HepG2 (cell line): ENCODE measurements around the gene CACTIN. TPM values are rescaled to one million over a fixed set of nuclear protein-coding genes. Genes with fewer than 3 reads are reported as not detected.

Experiments used
- DNMT1 ChIP-seq: sonication (generic); formaldehyde crosslinking; IDR thresholded peaks from 2 replicates; pipeline ENCODE4 v1.5.1; 2020; ENCODE audit warnings: mild to moderate bottlenecking, missing genetic modification reagents
- GABPB1 ChIP-seq: IDR thresholded peaks from 2 replicates; pipeline ENCODE4 v1.6.1; 2016; ENCODE audit warnings: mild to moderate bottlenecking, missing genetic modification reagents, moderate library complexity, missing compliant biosample characterization
- MED1 ChIP-seq: sonication (generic); formaldehyde crosslinking; IDR thresholded peaks from 2 replicates; pipeline ENCODE4 v1.4.0; 2020; ENCODE audit warnings: missing genetic modification reagents
- NFIB ChIP-seq: sonication (generic); formaldehyde crosslinking; IDR thresholded peaks from 2 replicates; pipeline ENCODE4 v1.9.0; 2021; ENCODE audit warnings: missing genetic modification reagents, mild to moderate bottlenecking, borderline replicate concordance
- PAX8 ChIP-seq: sonication (generic); formaldehyde crosslinking; IDR thresholded peaks from 2 replicates; pipeline ENCODE4 v1.8.0; 2022; ENCODE audit warnings: mild to moderate bottlenecking, missing genetic modification reagents, borderline replicate concordance
- POLR2G ChIP-seq: fragments of 200-400 bp; formaldehyde crosslinking; IDR thresholded peaks from 2 replicates; pipeline ENCODE4 v1.6.1; 2018; ENCODE audit warnings: mild to moderate bottlenecking, low read depth, low read length, moderate library complexity
- RARA ChIP-seq: IDR thresholded peaks from 2 replicates; pipeline ENCODE4 v1.6.1; 2016; ENCODE audit warnings: missing genetic modification reagents, missing compliant biosample characterization
- RFX1 ChIP-seq: fragments of 450-650 bp; IDR thresholded peaks from 2 replicates; pipeline ENCODE4 v1.6.1; 2017
- SALL2 ChIP-seq: sonication (generic); formaldehyde crosslinking; IDR thresholded peaks from 2 replicates; pipeline ENCODE4 v1.8.1; 2023; ENCODE audit warnings: mild to moderate bottlenecking, missing genetic modification reagents, inconsistent platforms
- SNAPC2 ChIP-seq: sonication (generic); formaldehyde crosslinking; IDR thresholded peaks from 2 replicates; pipeline ENCODE4 v1.8.1; 2022; ENCODE audit warnings: mild to moderate bottlenecking, missing genetic modification reagents
- SUZ12 ChIP-seq: fragments of 150-350 bp; IDR thresholded peaks from 2 replicates; pipeline ENCODE4 v1.6.1; 2014; ENCODE audit warnings: low read depth, low read length
- TAF1 ChIP-seq: sonication (generic); formaldehyde crosslinking; IDR thresholded peaks from 2 replicates; pipeline ENCODE4 v1.4.0; 2020; ENCODE audit warnings: missing genetic modification reagents
- TOPORS ChIP-seq: sonication (generic); formaldehyde crosslinking; IDR thresholded peaks from 2 replicates; pipeline ENCODE4 v1.8.0; 2023; ENCODE audit warnings: mild to moderate bottlenecking, missing genetic modification reagents
- ZBTB7B ChIP-seq: sonication (generic); formaldehyde crosslinking; IDR thresholded peaks from 2 replicates; pipeline ENCODE4 v1.4.0; 2020; ENCODE audit warnings: missing genetic modification reagents
- ZC3H13 ChIP-seq: sonication (generic); formaldehyde crosslinking; IDR thresholded peaks from 2 replicates; pipeline ENCODE4 v1.8.1; 2023; ENCODE audit warnings: mild to moderate bottlenecking, missing genetic modification reagents, moderate library complexity
- ZFP82 ChIP-seq: sonication (generic); formaldehyde crosslinking; IDR thresholded peaks from 2 replicates; pipeline ENCODE4 v1.5.1; 2020; ENCODE audit warnings: mild to moderate bottlenecking, missing genetic modification reagents, borderline replicate concordance
- ZMYM2 ChIP-seq: sonication (generic); formaldehyde crosslinking; IDR thresholded peaks from 2 replicates; pipeline ENCODE4 v1.8.0; 2022; ENCODE audit warnings: mild to moderate bottlenecking, missing genetic modification reagents
- ZNF124 ChIP-seq: sonication (generic); formaldehyde crosslinking; IDR thresholded peaks from 2 replicates; pipeline ENCODE4 v1.4.0; 2020; ENCODE audit warnings: missing genetic modification reagents
- ZNF136 ChIP-seq: sonication (generic); formaldehyde crosslinking; IDR thresholded peaks from 2 replicates; pipeline ENCODE4 v1.8.1; 2022; ENCODE audit warnings: low read depth, mild to moderate bottlenecking, moderate library complexity, missing genetic modification reagents
- ZNF333 ChIP-seq: sonication (generic); formaldehyde crosslinking; IDR thresholded peaks from 2 replicates; pipeline ENCODE4 v1.4.0; 2020; ENCODE audit warnings: mild to moderate bottlenecking, missing genetic modification reagents, borderline replicate concordance
- ZNF431 ChIP-seq: sonication (generic); formaldehyde crosslinking; IDR thresholded peaks from 2 replicates; pipeline ENCODE4 v1.9.0; 2022; ENCODE audit warnings: missing genetic modification reagents, low read depth, mild to moderate bottlenecking, borderline replicate concordance
- ZNF7 ChIP-seq: IDR thresholded peaks from 2 replicates; pipeline ENCODE4 v1.6.1; 2016; ENCODE audit warnings: missing biosample characterization, missing genetic modification reagents
- ZNF737 ChIP-seq: sonication (generic); formaldehyde crosslinking; IDR thresholded peaks from 2 replicates; pipeline ENCODE4 v1.5.0; 2020; ENCODE audit warnings: missing genetic modification reagents, mild to moderate bottlenecking, borderline replicate concordance
- ZNF761 ChIP-seq: sonication (generic); formaldehyde crosslinking; conservative IDR thresholded peaks from 2 replicates; pipeline ENCODE4 v1.4.0; 2020; ENCODE audit warnings: mild to moderate bottlenecking, missing genetic modification reagents
- polyA plus RNA-seq, 8 experiments: library from polyadenylated mRNA; depleted of rRNA in 3 of 8; stranded (reverse) in 7 of 8; unstranded in 1 of 8; fragments of >200 nt; fragmentation: Illumina TruSeq in 4 of 8; extraction: Trizol in 4 of 8; gene quantifications; 2 replicates each; pipeline versions ENCODE4 v1.2.1 to v1.2.3, GENCODE V29; 2011 to 2016; ENCODE audit warnings: low read depth in 4 of 8, missing spikeins in 1 of 8, mixed read lengths in 1 of 8; ENCODE audit not compliant: insufficient read depth in 1 of 8
- total RNA-seq, 5 experiments: library from RNA; depleted of rRNA; stranded (reverse); fragments of >200 nt; fragmentation: Illumina TruSeq; extraction: Trizol; gene quantifications; 2 replicates each; pipeline ENCODE4 v1.2.3, GENCODE V29; 2016; ENCODE audit warnings: low read depth in 1 of 5
- TF ChIP-seq, protein P1 (sequence below): sonication (generic); formaldehyde crosslinking; IDR thresholded peaks from 2 replicates; pipeline ENCODE4 v1.4.0; 2020; ENCODE audit warnings: missing genetic modification reagents, borderline replicate concordance

The CACTIN gene
- total and polyA plus RNA-seq, 2 of the 13 experiments (the other 11 are each of a cell fraction or from before 2014, with no cell fraction given), result 10.0 to 16.6 TPM

DNA sequence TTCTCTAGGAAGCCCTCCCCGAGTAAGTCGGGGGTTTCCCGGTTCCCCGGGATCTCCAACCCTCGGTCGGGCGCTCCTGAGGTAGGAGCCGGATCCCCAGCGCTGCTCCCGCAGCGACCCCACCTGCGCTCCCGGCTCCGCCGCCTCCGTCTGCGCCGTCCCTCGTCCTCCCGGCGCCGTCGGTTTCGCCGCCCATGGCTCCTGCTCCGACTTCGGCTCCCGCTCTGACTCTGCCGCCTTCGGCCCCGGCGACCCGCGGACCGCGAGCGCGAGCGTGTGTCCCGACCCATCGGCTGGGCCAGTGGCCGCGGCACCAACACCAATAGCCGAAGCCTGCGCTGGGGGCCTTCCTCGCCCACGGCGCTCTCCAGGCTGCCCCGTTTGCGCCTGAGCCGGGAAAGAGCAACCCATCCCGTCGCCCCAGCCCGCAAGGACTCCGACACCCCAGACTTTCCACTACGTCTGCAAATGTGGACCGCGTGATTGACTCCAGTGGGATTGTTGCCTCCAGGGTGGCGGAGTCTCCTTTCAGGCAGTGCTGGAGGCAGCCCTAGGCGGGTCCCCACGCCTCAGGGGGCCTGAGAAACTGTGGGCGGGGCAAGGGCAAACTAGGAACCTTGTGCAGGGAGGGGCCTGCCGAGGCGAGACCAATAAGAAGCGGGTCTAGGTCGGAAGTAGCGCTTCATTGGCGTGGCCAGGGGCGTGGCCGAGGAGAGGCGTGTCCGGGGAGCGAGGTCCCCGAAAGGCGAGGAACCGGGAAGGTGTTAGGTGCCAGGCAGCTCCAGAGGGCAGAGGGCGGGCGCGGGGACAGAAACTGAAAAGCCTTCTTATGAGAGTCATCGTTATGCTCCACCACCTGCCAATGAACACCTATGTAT is at the start of gene CACTIN (continued):
- TF ChIP-seq POLR2G, result peak; percentile 94
- no peak for TF ChIP-seq RFX1
- peak; percentile 59 for TF ChIP-seq MED1 (CRISPR knock-in tag)
- TF ChIP-seq PAX8 (CRISPR knock-in tag), result no peak
- TF ChIP-seq DNMT1 (CRISPR knock-in tag), result no peak; the same call in 1 of the 2 replicates
- TF ChIP-seq ZNF737, result no peak
- 0 out of 2 replicates have a peak, but pooled peaks have one; percentile 68 for TF ChIP-seq ZNF431 (CRISPR knock-in tag)
- TF ChIP-seq SNAPC2 (CRISPR knock-in tag), result no peak
- no peak for TF ChIP-seq NFIB (CRISPR knock-in tag)
- no peak for TF ChIP-seq SUZ12
- TF ChIP-seq ZNF761, result 0 out of 2 replicates have a peak, but pooled peaks have one; percentile 26
- TF ChIP-seq ZBTB7B, result peak; percentile 47; the same call in 1 of the 2 replicates
- TF ChIP-seq ZNF136 (CRISPR knock-in tag), result no peak
- TF ChIP-seq, protein P1, sequence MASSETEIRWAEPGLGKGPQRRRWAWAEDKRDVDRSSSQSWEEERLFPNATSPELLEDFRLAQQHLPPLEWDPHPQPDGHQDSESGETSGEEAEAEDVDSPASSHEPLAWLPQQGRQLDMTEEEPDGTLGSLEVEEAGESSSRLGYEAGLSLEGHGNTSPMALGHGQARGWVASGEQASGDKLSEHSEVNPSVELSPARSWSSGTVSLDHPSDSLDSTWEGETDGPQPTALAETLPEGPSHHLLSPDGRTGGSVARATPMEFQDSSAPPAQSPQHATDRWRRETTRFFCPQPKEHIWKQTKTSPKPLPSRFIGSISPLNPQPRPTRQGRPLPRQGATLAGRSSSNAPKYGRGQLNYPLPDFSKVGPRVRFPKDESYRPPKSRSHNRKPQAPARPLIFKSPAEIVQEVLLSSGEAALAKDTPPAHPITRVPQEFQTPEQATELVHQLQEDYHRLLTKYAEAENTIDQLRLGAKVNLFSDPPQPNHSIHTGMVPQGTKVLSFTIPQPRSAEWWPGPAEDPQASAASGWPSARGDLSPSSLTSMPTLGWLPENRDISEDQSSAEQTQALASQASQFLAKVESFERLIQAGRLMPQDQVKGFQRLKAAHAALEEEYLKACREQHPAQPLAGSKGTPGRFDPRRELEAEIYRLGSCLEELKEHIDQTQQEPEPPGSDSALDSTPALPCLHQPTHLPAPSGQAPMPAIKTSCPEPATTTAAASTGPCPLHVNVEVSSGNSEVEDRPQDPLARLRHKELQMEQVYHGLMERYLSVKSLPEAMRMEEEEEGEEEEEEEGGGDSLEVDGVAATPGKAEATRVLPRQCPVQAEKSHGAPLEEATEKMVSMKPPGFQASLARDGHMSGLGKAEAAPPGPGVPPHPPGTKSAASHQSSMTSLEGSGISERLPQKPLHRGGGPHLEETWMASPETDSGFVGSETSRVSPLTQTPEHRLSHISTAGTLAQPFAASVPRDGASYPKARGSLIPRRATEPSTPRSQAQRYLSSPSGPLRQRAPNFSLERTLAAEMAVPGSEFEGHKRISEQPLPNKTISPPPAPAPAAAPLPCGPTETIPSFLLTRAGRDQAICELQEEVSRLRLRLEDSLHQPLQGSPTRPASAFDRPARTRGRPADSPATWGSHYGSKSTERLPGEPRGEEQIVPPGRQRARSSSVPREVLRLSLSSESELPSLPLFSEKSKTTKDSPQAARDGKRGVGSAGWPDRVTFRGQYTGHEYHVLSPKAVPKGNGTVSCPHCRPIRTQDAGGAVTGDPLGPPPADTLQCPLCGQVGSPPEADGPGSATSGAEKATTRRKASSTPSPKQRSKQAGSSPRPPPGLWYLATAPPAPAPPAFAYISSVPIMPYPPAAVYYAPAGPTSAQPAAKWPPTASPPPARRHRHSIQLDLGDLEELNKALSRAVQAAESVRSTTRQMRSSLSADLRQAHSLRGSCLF, result no peak
- TF ChIP-seq TOPORS, result no peak
- peak; percentile 84; the same call in 1 of the 2 replicates for TF ChIP-seq TAF1 (CRISPR knock-in tag)
- peak; percentile 12; the same call in 1 of the 2 replicates for TF ChIP-seq RARA (CRISPR knock-in tag)
- no peak for TF ChIP-seq ZNF333 (CRISPR knock-in tag)
- TF ChIP-seq ZC3H13, result 0 out of 2 replicates have a peak, but pooled peaks have one; percentile 59
- TF ChIP-seq ZNF124 (CRISPR knock-in tag), result peak; percentile 76; the same call in 1 of the 2 replicates
- no peak for TF ChIP-seq ZNF7 (CRISPR knock-in tag)
- no peak for TF ChIP-seq ZMYM2 (CRISPR knock-in tag)
- TF ChIP-seq SALL2 (CRISPR knock-in tag), result peak; percentile 54; the same call in 1 of the 2 replicates
- TF ChIP-seq GABPB1, result peak; percentile 90
- no peak for TF ChIP-seq ZFP82 (CRISPR knock-in tag)
